SU-DHL-6 (cell line): Measurements from ENCODE around the gene FJX1.

Experiments used
- H2AFZ ChIP-seq: fragments of 200-600 bp; sonication (generic); 2 replicates; pipeline ENCODE4 v1.6.1; 2014; ENCODE audit warnings: low read depth, mild to moderate bottlenecking, moderate library complexity, mixed read lengths, antibody characterized with exemption, low read length; ENCODE audit not compliant: severe bottlenecking
- H3F3A ChIP-seq: fragments of 200-600 bp; shearing (Covaris generic); 2 replicates; pipeline ENCODE4 v1.6.0; 2016; ENCODE audit warnings: antibody characterized with exemption, mild to moderate bottlenecking; ENCODE audit not compliant: insufficient read depth
- H3K27ac ChIP-seq: fragments of 200-600 bp; sonication (generic); 2 replicates; pipeline ENCODE4 v1.5.1; 2016; ENCODE audit warnings: low read depth, mild to moderate bottlenecking, low read length, moderate library complexity, mixed read lengths
- H3K27me3 ChIP-seq: fragments of 200-600 bp; sonication (generic), shearing (Covaris generic); 2 replicates; pipeline ENCODE4 v1.6.0; 2014; ENCODE audit warnings: mild to moderate bottlenecking, low read length
- H3K36me3 ChIP-seq: fragments of 200-600 bp; sonication (generic); 2 replicates; pipeline ENCODE4 v1.6.1; 2014; ENCODE audit warnings: mild to moderate bottlenecking, low read length, mixed read lengths
- H3K4me2 ChIP-seq: fragments of 300-600, 200-600 bp; shearing (Covaris generic), sonication (generic); 2 replicates; pipeline ENCODE4 v1.6.0; 2014; ENCODE audit warnings: low read length, low read depth, mild to moderate bottlenecking; ENCODE audit not compliant: poor library complexity, severe bottlenecking
- H3K4me3 ChIP-seq: fragments of 200-600 bp; sonication (generic); 2 replicates; pipeline ENCODE4 v1.5.1; 2014; ENCODE audit warnings: antibody characterized with exemption, low read length, mild to moderate bottlenecking, mixed read lengths; ENCODE audit not compliant: insufficient read depth, poor library complexity, severe bottlenecking
- H3K79me2 ChIP-seq: fragments of 200-600 bp; sonication (generic); 2 replicates; pipeline ENCODE4 v1.6.1; 2014; ENCODE audit warnings: mild to moderate bottlenecking, low read length, moderate library complexity; ENCODE audit not compliant: insufficient read depth
- H3K9ac ChIP-seq: fragments of 200-600 bp; sonication (generic); 2 replicates; pipeline ENCODE4 v1.7.0; 2014; ENCODE audit warnings: mild to moderate bottlenecking, low read length
- H3K9me2 ChIP-seq: fragments of 200-600 bp; sonication (generic); replicated peaks from 2 replicates; pipeline ENCODE4 v1.6.1; 2014; ENCODE audit warnings: low read length; ENCODE audit not compliant: insufficient read depth
- H3K9me3 ChIP-seq: fragments of 200-600 bp; sonication (generic); 2 replicates; pipeline ENCODE4 v1.6.1; 2014; ENCODE audit warnings: low read length, mixed read lengths; ENCODE audit not compliant: insufficient read depth
- H4K20me1 ChIP-seq: fragments of 200-600 bp; sonication (generic); 2 replicates; pipeline ENCODE4 v1.6.1; 2014; ENCODE audit warnings: low read depth, mild to moderate bottlenecking, antibody characterized with exemption, low read length, moderate library complexity, mixed read lengths
- CTCF ChIP-seq: fragments of 200-600 bp; sonication (generic); IDR thresholded peaks from one replicate; pipeline ENCODE4 v1.5.1; 2017; ENCODE audit warnings: antibody characterized with exemption, mild to moderate bottlenecking, low read length, moderate library complexity; ENCODE audit not compliant: insufficient read depth, poor library complexity, severe bottlenecking
- EZH2phosphoT487 ChIP-seq: fragments of 200-600 bp; sonication (generic), shearing (Covaris generic); conservative IDR thresholded peaks from 2 replicates; pipeline ENCODE4 v1.6.1; 2018; ENCODE audit warnings: mild to moderate bottlenecking, antibody characterized with exemption, low read length, moderate library complexity, mixed read lengths

Gene FJX1

GRCh38 chr11:35583843-35584242 lies 34.4 kb upstream of the FJX1 start:
- no peak overlapping the region for H2AFZ ChIP-seq
- H4K20me1 ChIP-seq = no peaks in the 10 kb centered on the region
- TF ChIP-seq EZH2phosphoT487 = no peak
- no peak for TF ChIP-seq CTCF
- H3K9ac ChIP-seq = no peak overlapping the region
- H3K9me2 ChIP-seq = no peaks in the 10 kb centered on the region
- no peaks in the 10 kb centered on the region for H3F3A ChIP-seq
- no peak overlapping the region for H3K4me2 ChIP-seq
- H3K27me3 ChIP-seq = no peaks in the 10 kb centered on the region
- no peaks in the 10 kb centered on the region for H3K79me2 ChIP-seq
- no peaks in the 10 kb centered on the region for H3K36me3 ChIP-seq
- no peak overlapping the region for H3K27ac ChIP-seq
- no peaks in the 10 kb centered on the region for H3K9me3 ChIP-seq
- H3K4me3 ChIP-seq = no peak overlapping the region

- no peaks in the 10 kb centered on the region for H3K9me3 ChIP-seq
- H3K9ac ChIP-seq = no peak overlapping the region
- no peaks in the 10 kb centered on the region for H3F3A ChIP-seq
- H3K4me3 ChIP-seq = no peak overlapping the region
- no peaks in the 10 kb centered on the region for H4K20me1 ChIP-seq
- no peak overlapping the region for H2AFZ ChIP-seq
- no peaks in the 10 kb centered on the region for H3K79me2 ChIP-seq
- H3K36me3 ChIP-seq = no peaks in the 10 kb centered on the region
- no peaks in the 10 kb centered on the region for H3K9me2 ChIP-seq
- H3K4me2 ChIP-seq = no peak overlapping the region
- H3K27me3 ChIP-seq = no peaks in the 10 kb centered on the region
- H3K27ac ChIP-seq = no peak overlapping the region
- TF ChIP-seq EZH2phosphoT487 (no peak), CTCF (no peak)
These were observed 33.9 kb upstream of the FJX1 start for GRCh38 chr11:35584321-35584720.

GRCh38 chr11:35585416-35585815 lies 32.8 kb upstream of the FJX1 start:
- Histone ChIP-seq H2AFZ (no peak overlapping the region), H3K36me3 (no peaks in the 10 kb centered on the region), H3K79me2 (no peaks in the 10 kb centered on the region), H3K27ac (no peak overlapping the region), H3F3A (no peaks in the 10 kb centered on the region), H3K9ac (no peak overlapping the region), H3K27me3 (no peaks in the 10 kb centered on the region), H3K4me2 (no peak overlapping the region), H3K4me3 (no peak overlapping the region), H3K9me3 (no peaks in the 10 kb centered on the region), H4K20me1 (no peaks in the 10 kb centered on the region), H3K9me2 (no peaks in the 10 kb centered on the region)
- TF ChIP-seq EZH2phosphoT487 = no peak

GRCh38 chr11:35586222-35586621 lies 32.0 kb upstream of the FJX1 start:
- Histone ChIP-seq H3K9me3 (no peaks in the 10 kb centered on the region), H3K9me2 (no peaks in the 10 kb centered on the region), H3K4me3 (no peak overlapping the region), H2AFZ (no peak overlapping the region), H3K79me2 (no peaks in the 10 kb centered on the region), H4K20me1 (no peaks in the 10 kb centered on the region), H3K27me3 (no peaks in the 10 kb centered on the region), H3K9ac (no peak overlapping the region), H3K27ac (no peak overlapping the region), H3K36me3 (no peaks in the 10 kb centered on the region), H3F3A (no peaks in the 10 kb centered on the region), H3K4me2 (no peak overlapping the region)
- no peak for TF ChIP-seq EZH2phosphoT487
- no peak for TF ChIP-seq CTCF
